Measurements from ENCODE around the gene PDLIM5.

PDLIM5 gene

DNA sequence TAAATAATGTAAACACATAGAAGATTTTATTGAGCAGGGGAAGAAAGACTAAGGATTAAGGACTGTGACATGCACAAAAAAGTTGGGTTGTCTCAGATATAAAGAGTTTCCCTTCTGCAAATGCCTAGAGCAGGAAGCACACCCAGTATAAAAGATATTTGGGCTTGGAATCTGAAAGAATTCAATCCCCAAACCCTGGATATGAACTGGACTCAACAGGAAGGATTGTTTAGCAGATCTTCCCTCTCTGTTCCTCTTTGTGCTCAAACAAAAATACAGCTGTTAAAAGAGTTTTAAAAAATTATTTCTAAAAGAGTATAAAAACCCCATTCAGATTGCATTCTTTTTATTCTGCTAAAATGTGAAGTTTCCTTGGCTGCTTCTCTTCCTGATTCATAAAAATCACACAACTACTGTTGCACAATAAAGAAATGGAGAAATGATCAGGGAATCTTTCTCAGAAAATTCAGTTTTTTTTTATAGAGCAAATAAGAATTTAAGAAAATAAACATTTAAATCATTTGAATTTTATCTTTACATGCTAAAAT is 71.4 kb downstream of the PDLIM5 start:
- FAIRE-seq, result no peak
- no peak for DNase-seq (ENCODE audit: insufficient read length, low spot score)

DNA sequence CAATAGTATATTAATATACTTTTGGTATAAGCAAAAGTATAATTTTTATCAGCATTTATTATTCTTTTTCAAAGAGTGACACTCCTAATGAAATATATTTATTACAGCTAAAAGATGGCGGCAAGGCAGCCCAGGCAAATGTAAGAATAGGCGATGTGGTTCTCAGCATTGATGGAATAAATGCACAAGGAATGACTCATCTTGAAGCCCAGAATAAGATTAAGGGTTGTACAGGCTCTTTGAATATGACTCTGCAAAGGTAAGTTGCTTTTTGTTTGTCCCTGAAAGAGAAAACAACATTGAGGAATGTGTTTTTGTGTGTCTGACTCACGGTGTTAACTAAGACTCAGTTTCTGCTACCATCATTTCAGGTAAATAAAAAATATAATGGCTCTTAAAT is 71.9 kb downstream of the PDLIM5 start:
- DNase-seq (ENCODE audit: insufficient read length, low spot score), result no peak
- no peak for FAIRE-seq

- FAIRE-seq, result no peak
- no peak for DNase-seq (ENCODE audit: insufficient read length, low spot score)
These were observed 74.4 kb downstream of the PDLIM5 start for GRCh38 chr4:94525993-94526728.

DNA sequence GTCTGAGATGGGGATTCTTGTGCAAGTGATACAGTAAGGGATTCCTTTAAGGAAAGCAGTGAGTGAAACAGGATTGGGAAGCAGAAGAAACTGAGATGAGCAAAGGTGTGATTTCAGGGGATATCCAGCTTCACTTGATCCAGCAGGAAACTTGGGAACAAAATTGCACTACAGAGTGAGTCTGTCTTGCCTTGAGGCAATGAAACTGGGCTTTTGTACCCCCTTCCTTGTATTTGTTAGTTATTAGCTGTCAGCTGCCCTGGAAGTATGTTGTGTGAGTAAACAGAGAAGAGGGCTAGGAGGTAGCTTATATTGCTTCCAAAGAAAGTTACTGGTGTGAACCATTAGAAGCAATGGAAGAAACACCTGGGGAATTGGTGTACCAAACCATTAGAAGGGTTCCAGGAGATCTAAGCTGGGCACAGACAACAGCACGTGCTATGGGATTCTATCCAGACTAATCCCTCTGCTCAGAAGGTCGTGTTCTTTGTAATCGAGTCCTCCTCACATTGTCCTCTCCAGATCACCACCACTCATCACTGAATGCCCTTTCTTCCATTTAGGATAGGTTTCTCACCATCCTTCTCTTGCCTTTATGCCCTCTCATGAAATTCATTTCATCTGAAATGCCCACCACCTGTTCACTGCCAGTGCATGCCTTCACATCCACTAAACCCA is 76.0 kb downstream of the PDLIM5 start:
- FAIRE-seq (no peak), DNase-seq (ENCODE audit: insufficient read length, low spot score) (no peak)

GRCh38 chr4:94528792-94529451 is 77.2 kb downstream of the PDLIM5 start:
- DNase-seq (ENCODE audit: insufficient read length, low spot score) (no peak), FAIRE-seq (no peak)

GRCh38 chr4:94530073-94530472 is 78.3 kb downstream of the PDLIM5 start:
- no peak for DNase-seq (ENCODE audit: insufficient read length, low spot score)
- no peak for FAIRE-seq

- DNase-seq (ENCODE audit: insufficient read length, low spot score) (no peak), FAIRE-seq (no peak)
These were observed 80.4 kb downstream of the PDLIM5 start for GRCh38 chr4:94531991-94532789.

GRCh38 chr4:94533405-94534223 is 81.9 kb downstream of the PDLIM5 start:
- DNase-seq (ENCODE audit: insufficient read length, low spot score) (no peak), FAIRE-seq (no peak)

GRCh38 chr4:94534401-94535312 is 82.9 kb downstream of the PDLIM5 start:
- no peak for DNase-seq (ENCODE audit: insufficient read length, low spot score)
- no peak for FAIRE-seq

DNA sequence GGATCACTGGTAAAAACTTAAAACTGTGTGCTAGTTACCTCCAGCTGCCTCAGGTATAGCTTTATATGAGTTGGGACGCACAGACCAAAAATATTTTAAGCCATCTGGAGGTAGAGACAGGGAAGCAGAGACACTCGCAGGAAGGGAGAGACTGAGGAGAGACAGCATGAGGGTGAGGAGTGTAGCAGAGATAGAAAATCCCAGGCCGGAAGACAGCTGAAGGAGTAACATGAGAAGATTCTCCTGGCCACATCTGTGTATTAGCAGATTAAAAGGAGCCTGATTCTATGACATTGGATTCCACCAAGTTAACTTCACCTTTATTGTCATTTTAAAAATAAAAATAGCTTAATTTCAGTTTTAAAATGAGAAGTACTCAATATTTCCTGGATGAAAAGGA is 84.3 kb downstream of the PDLIM5 start:
- no peak for DNase-seq (ENCODE audit: insufficient read length, low spot score)

DNA sequence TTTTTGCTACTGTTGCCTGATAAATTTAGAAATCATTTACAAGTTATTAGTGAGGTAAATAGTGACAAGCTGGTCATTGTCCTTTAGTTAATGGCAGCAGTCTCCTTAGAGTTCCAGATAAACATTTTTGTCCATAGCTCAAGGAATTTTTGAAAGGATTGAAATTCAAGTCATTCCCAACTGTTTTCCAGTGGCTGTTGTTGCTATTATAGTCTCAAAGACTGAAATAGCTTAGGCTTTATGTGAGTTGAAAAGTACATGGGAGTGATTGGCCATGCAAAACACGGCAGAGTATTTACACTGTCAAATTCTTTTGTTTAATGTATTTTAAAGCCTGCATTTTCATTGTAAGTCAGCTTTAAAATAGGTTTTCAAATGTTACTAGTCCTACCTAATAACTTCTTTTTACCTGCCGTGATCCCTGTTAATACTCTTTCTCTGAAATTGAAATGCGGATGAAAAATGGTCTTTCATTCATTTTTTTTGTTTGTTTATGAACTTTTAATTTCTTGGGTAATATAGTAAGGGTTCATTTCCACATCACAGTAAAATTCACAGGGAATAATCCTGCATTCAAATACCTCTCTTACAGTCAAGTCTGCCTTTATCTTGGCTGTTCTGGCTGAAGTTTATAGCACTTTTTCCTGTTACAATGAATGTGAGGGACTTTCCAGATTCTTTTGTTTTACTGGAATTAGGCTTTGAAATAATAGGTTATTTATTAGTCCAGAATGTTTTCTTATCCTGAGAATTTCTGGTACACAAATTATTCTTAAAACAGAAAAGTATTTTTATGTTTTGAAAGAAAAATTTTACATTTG is 85.1 kb downstream of the PDLIM5 start:
- DNase-seq (ENCODE audit: insufficient read length, low spot score) (no peak), FAIRE-seq (no peak)

More for the DNA sequence above, 84.3 kb downstream of the PDLIM5 start:
- FAIRE-seq, result no peak

GRCh38 chr4:94537921-94538628 is 86.3 kb downstream of the PDLIM5 start:
- no peak for FAIRE-seq
- DNase-seq (ENCODE audit: insufficient read length, low spot score), result no peak

DNA sequence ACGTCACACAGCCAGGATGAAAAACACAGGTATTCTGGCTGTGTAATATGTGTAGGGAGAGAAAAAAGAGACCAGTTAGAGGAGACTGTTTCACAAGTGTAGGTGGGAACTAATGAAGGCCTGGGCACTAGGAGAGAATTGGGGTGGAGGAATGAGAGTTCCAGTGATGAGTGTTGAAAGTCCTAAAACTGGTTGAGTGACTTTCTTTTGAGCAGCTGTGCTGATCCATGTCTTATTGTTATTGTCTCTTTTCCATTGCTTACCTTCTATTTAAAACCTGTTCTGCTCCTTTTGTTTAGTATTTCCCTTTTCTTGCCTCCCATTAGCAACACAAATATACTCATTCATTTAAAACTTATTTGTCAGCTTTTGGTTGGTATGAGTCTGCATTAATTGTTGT is 88.7 kb downstream of the PDLIM5 start:
- no peak for DNase-seq (ENCODE audit: insufficient read length, low spot score)
- FAIRE-seq, result no peak

DNA sequence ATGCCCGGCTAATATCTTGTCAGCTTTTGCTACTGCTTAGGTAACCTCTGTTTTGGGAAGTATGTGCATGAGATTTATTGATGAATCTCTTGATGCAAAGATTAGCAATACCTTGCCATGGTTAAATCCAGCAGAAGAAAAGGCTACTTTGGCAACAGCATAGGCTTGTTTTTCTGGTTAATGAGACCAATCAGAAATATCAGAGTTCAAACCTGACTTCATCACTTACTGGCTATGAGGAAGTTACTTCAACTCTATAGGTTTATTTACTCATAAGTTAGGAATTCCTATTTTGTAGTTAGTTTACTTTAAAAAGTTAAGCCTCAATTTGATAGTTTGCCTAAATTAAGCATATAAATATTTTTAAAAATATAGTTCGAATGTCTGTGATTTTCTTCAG is 93.1 kb downstream of the PDLIM5 start:
- DNase-seq (ENCODE audit: insufficient read length, low spot score) (no peak), FAIRE-seq (no peak)

GRCh38 chr4:94545296-94545695 is 93.6 kb downstream of the PDLIM5 start:
- FAIRE-seq, result no peak
- DNase-seq (ENCODE audit: insufficient read length, low spot score), result no peak

GRCh38 chr4:94546949-94547348 is 95.2 kb downstream of the PDLIM5 start:
- FAIRE-seq (no peak), DNase-seq (ENCODE audit: insufficient read length, low spot score) (no peak)

- DNase-seq (ENCODE audit: insufficient read length, low spot score), result peak; percentile 19
- FAIRE-seq, result no peak
These were observed 96.8 kb downstream of the PDLIM5 start for GRCh38 chr4:94548571-94548970.

Measured in HTR-8/SVneo (cell line).